BJ (cell line): ENCODE data around the gene UPF1. TPM values are rescaled to one million over a fixed set of nuclear protein-coding genes. Genes with fewer than 3 reads are reported as not detected.

Experiments used
- CTCF ChIA-PET: fragments of 350-600 bp; formaldehyde crosslinking; extraction: SDS; loops from one replicate; lab custom pipeline; 2021; ENCODE audit warnings: antibody characterized with exemption, inconsistent platforms; lab: Yijun Ruan, JAX
- POLR2A ChIA-PET: fragments of 300-600 bp; sonication (Branson Sonifier 250); formaldehyde crosslinking; extraction: SDS; loops from one replicate; lab custom pipeline; 2021; ENCODE audit warnings: antibody characterized with exemption; lab: Charles Lee
- DNase-seq: peaks from one replicate; pipeline ENCODE4 v3.0.0-alpha.2; 2011; ENCODE audit warnings: low read depth
- H3K27me3 ChIP-seq: 2 replicates; pipeline ENCODE4 v1.6.0; 2011; ENCODE audit warnings: low read length; ENCODE audit not compliant: control insufficient read depth, insufficient read depth
- H3K36me3 ChIP-seq: 2 replicates; pipeline ENCODE4 v1.5.1; 2011; ENCODE audit warnings: low read length; ENCODE audit not compliant: control insufficient read depth, insufficient read depth
- H3K4me3 ChIP-seq: 2 replicates; pipeline ENCODE4 v1.5.1; 2011; ENCODE audit warnings: low read depth, mild to moderate bottlenecking, control low read depth, low read length
- CTCF ChIP-seq: IDR thresholded peaks from 2 replicates; pipeline ENCODE4 v1.5.1; 2011; ENCODE audit warnings: low read depth, mild to moderate bottlenecking, control low read depth, inconsistent platforms, low read length, moderate library complexity; ENCODE audit not compliant: insufficient read depth
- polyA plus RNA-seq: library from polyadenylated mRNA; depleted of rRNA; stranded (reverse); fragments of >200 nt; gene quantifications from 2 replicates; pipeline ENCODE4 v1.2.3, GENCODE V29; 2011

UPF1 gene
- polyA plus RNA-seq, 1 experiment: 24.1 TPM

- no peaks in the 10 kb centered on the region for H3K27me3 ChIP-seq
- peaks cover 78% of the 10 kb centered on the region for H3K36me3 ChIP-seq
- no peak for TF ChIP-seq CTCF
- ChIA-PET POLR2A (no interaction called here), CTCF (interaction anchor here (0.7 to 7.3 kb wide), 5 partner anchors 8 to 279 kb away, joined by 3 to 40 read pairs (median 3); no protein-coding TSS in a partner anchor)
- no peak for DNase-seq
- no peak overlapping the region for H3K4me3 ChIP-seq
Measured at GRCh38 chr19:18855647-18856384, 24.1 kb downstream of the UPF1 start.

GRCh38 chr19:18856385-18857126, 24.8 kb downstream of the UPF1 start:
- POLR2A ChIA-PET: no interaction called here
- CTCF ChIA-PET: interaction anchor here (0.8 to 7.3 kb wide), 3 partner anchors 9 to 38 kb away, joined by 3 to 40 read pairs (median 30); no protein-coding TSS in a partner anchor
- Histone ChIP-seq H3K36me3 (peaks cover 79% of the 10 kb centered on the region), H3K4me3 (no peak overlapping the region), H3K27me3 (no peaks in the 10 kb centered on the region)
- DNase-seq: no peak
- TF ChIP-seq CTCF: peak; percentile 55

DNA sequence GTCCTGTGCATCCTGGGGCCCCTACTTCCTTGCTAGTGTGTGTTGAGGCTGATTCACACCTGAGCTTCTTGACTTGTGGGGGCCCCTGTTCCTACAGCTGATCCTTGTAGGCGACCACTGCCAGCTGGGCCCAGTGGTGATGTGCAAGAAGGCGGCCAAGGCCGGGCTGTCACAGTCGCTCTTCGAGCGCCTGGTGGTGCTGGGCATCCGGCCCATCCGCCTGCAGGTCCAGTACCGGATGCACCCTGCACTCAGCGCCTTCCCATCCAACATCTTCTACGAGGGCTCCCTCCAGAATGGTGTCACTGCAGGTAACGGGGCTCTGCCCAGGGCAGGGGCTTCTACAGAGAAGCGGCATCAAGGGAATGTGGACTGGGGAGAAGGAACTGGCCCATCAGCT, 25.5 kb downstream of the UPF1 start:
- POLR2A ChIA-PET: no interaction called here
- CTCF ChIA-PET: interaction anchor here (7.3 kb wide), 1 partner anchor 10 kb away, joined by 40 read pairs; no protein-coding TSS in a partner anchor
- peaks cover 79% of the 10 kb centered on the region for H3K36me3 ChIP-seq
- no peaks in the 10 kb centered on the region for H3K27me3 ChIP-seq
- no peak overlapping the region for H3K4me3 ChIP-seq
- no peak for TF ChIP-seq CTCF
- DNase-seq: no peak

- TF ChIP-seq CTCF: no peak
- Histone ChIP-seq H3K36me3 (peaks cover 78% of the 10 kb centered on the region), H3K27me3 (no peaks in the 10 kb centered on the region), H3K4me3 (no peak overlapping the region)
- CTCF ChIA-PET: interaction anchor here (1.5 to 7.3 kb wide), 2 partner anchors 8 to 11 kb away, joined by 4 to 40 read pairs; no protein-coding TSS in a partner anchor
- POLR2A ChIA-PET: no interaction called here
- DNase-seq: no peak
Measured at GRCh38 chr19:18858906-18859646, 27.3 kb downstream of the UPF1 start.
